Right lobe of liver (tissue), 6 donors: Measurements from ENCODE around the gene MYO18A. TPM values are rescaled to one million over a fixed set of nuclear protein-coding genes. Genes with fewer than 3 reads are reported as not detected.

Experiments
- ATAC-seq, 4 donors: fragments of 200-7000 bp; cut with Tn5 transposase; one replicate each; pipeline ENCODE4 v1.9.1; 2020; ENCODE audit warnings: mild to moderate bottlenecking in 4 of 4, moderate library complexity in 4 of 4
- DNase-seq, 3 donors: peaks; one replicate each; pipeline ENCODE4 v3.0.0-alpha.2; 2020
- H3K27ac ChIP-seq, 3 donors: fragments of 200-600 bp; one replicate each; pipeline ENCODE4 v1.8.0; 2022
- H3K27me3 ChIP-seq, 2 donors: fragments of 200-600 bp; one replicate each; pipeline ENCODE4 v1.8.0; 2022
- H3K36me3 ChIP-seq, 4 donors: fragments of 200-600 bp; sonication (generic) in 1 of 4; one replicate each; pipeline versions ENCODE4 v1.5.1 to v1.8.0; 2017 to 2022; ENCODE audit warnings: control low read depth in 1 of 4
- H3K4me1 ChIP-seq, 4 donors: fragments of 200-600 bp; sonication (generic) in 1 of 4; one replicate each; pipeline versions ENCODE4 v1.5.1 to v1.8.0; 2017 to 2022; ENCODE audit warnings: control low read depth in 1 of 4
- H3K4me3 ChIP-seq, 3 donors: fragments of 200-600 bp; one replicate each; pipeline ENCODE4 v1.8.0; 2022
- H3K9me3 ChIP-seq, 4 donors: fragments of 200-600 bp; sonication (generic) in 1 of 4; one replicate each; pipeline versions ENCODE4 v1.5.1 to v1.8.0; 2017 to 2022; ENCODE audit warnings: control low read depth in 1 of 4
- POLR2A ChIP-seq: fragments of 450-650 bp; IDR thresholded peaks from one replicate; pipeline ENCODE4 v1.6.1; 2017; ENCODE audit warnings: antibody characterized with exemption, mild to moderate bottlenecking
- WGBS: methylation state at CpG from one replicate; pipeline ENCODE4 v1.1.6; 2018; ENCODE audit warnings: low coverage, low lambda C conversion rate; ENCODE audit not compliant: insufficient coverage; ENCODE audit errors: missing lambda C conversion rate; 5-methylcytosine and 5-hydroxymethylcytosine counted together
- intact Hi-C, 2 donors: fragments of 100-400 bp; cut with DNase I; formaldehyde crosslinking; loops; one replicate each; pipeline versions ENCODE4 v1.11.2 to v1.14.1; 2022
- total RNA-seq, 6 experiments: library from RNA; depleted of rRNA in 2 of 6; stranded (reverse); fragments of >200 nt in 2 of 6; fragmentation: NEBNext Ultra II Directional in 3 of 6; extraction: Animal tissue kit (Norgen Biotek cat#: 25700) in 3 of 6; gene quantifications; one replicate each; pipeline versions ENCODE4 v1.1.0 to v1.2.4, GENCODE V29; 2016 to 2023
- TF ChIP-seq, protein P1 (sequence below), 4 donors: fragments of 200-600 bp in 3 of 4; fragments of 450-650 bp in 1 of 4; IDR thresholded peaks; one replicate each; pipeline versions ENCODE4 v1.5.1 to v1.8.0; 2016 to 2022; ENCODE audit warnings: antibody characterized with exemption in 4 of 4, mild to moderate bottlenecking in 2 of 4
- donor health status: DM: no; HTN: yes; CAD: no.
- donor health status: DM: no; HTN: no; CAD: no.
- donor health status: DM: no; HTN: no; CAD: no.
- donor health status: DM: no; HTN: yes; CAD: no.
- donor health status: DM: no; HTN: yes; CAD: no.

The MYO18A gene
- total RNA-seq, 6 experiments from 2014 or later: 50.1 to 98.2 (median 81.8) TPM

GRCh38 chr17:29061036-29061435 lies 119.2 kb downstream of the MYO18A start:
- intact Hi-C loops: no loop called here
- TF ChIP-seq, protein P1, sequence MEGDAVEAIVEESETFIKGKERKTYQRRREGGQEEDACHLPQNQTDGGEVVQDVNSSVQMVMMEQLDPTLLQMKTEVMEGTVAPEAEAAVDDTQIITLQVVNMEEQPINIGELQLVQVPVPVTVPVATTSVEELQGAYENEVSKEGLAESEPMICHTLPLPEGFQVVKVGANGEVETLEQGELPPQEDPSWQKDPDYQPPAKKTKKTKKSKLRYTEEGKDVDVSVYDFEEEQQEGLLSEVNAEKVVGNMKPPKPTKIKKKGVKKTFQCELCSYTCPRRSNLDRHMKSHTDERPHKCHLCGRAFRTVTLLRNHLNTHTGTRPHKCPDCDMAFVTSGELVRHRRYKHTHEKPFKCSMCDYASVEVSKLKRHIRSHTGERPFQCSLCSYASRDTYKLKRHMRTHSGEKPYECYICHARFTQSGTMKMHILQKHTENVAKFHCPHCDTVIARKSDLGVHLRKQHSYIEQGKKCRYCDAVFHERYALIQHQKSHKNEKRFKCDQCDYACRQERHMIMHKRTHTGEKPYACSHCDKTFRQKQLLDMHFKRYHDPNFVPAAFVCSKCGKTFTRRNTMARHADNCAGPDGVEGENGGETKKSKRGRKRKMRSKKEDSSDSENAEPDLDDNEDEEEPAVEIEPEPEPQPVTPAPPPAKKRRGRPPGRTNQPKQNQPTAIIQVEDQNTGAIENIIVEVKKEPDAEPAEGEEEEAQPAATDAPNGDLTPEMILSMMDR (IDR thresholded peaks at IDR 0.05): no peak
- no peak overlapping the region for H3K4me3 ChIP-seq
- no peaks in the 10 kb centered on the region for H3K27me3 ChIP-seq
- 28% methylated on average over 8 of the region's 8 CpGs for WGBS
- H3K4me1 ChIP-seq: no peaks in the 10 kb centered on the region
- no peaks in the 10 kb centered on the region for H3K9me3 ChIP-seq
- no peak for DNase-seq
- H3K36me3 ChIP-seq: peaks cover 0 to 14% (median 3%) of the 10 kb centered on the region in 4 donors
- ATAC-seq: peak; percentile 12 to 41 (median 22)
- no peak overlapping the region for H3K27ac ChIP-seq

DNA sequence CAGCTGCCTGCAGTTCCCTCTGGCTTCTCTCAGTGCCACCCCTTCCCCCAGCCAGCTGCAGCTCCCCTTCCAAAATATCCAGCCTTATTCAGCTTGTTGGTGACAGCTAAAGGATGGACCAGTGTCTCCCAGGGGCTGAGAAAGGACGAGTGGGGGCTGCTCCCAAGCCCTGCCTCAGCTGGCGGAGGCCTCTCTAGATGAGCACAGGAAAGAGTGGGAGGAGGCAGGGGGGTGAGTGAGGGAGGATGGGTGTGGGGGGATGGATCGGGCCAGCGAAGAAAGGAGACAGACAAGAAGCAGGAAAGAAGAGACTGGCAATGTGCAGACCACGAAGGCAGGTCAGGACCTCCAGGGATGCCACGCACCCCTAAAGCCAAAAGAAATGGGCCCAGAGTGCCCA lies 119.7 kb downstream of the MYO18A start:
- Histone ChIP-seq H3K4me1 (no peaks in the 10 kb centered on the region), H3K27me3 (no peaks in the 10 kb centered on the region), H3K4me3 (no peak overlapping the region), H3K27ac (no peak overlapping the region), H3K9me3 (no peaks in the 10 kb centered on the region), H3K36me3 (peaks cover 0 to 20% (median 5%) of the 10 kb centered on the region in 4 donors)
- TF ChIP-seq, protein P1 (IDR thresholded peaks at IDR 0.05): no peak
- no peak for TF ChIP-seq POLR2A
- intact Hi-C loops: no loop called here
- 42% methylated on average over 6 of the region's 6 CpGs for WGBS
- no peak for DNase-seq
- peak in 1 of 4 donors; percentile 20 for ATAC-seq

DNA sequence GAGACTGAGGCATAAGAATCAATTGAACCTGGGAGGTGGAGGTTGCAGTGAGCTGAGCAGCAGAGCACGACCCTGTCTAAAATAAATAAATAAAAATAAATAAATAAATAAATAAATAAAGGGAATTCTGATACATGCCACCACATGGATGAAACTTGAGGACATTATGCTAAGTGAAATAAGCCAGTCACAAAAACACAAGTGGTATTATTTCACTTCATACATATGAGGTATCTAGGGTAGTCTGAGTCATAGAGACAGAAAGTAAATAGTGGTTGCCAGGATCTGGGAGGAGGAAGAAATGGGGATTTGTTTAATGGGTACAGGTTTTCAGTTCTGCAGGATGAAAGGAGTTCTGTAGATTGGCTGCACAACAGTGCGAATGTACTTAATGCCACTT lies 120.9 kb downstream of the MYO18A start:
- intact Hi-C loops: no loop called here
- no peak for DNase-seq
- Histone ChIP-seq H3K36me3 (peaks cover 0 to 32% (median 11%) of the 10 kb centered on the region in 4 donors), H3K9me3 (no peaks in the 10 kb centered on the region), H3K4me1 (no peaks in the 10 kb centered on the region), H3K27me3 (no peaks in the 10 kb centered on the region), H3K27ac (no peak overlapping the region), H3K4me3 (no peak overlapping the region)
- ATAC-seq: peak in 1 of 4 donors; percentile 67
- TF ChIP-seq, protein P1 (IDR thresholded peaks at IDR 0.05): no peak
- TF ChIP-seq POLR2A: no peak
- WGBS: 66% methylated on average over 2 of the region's 2 CpGs

DNA sequence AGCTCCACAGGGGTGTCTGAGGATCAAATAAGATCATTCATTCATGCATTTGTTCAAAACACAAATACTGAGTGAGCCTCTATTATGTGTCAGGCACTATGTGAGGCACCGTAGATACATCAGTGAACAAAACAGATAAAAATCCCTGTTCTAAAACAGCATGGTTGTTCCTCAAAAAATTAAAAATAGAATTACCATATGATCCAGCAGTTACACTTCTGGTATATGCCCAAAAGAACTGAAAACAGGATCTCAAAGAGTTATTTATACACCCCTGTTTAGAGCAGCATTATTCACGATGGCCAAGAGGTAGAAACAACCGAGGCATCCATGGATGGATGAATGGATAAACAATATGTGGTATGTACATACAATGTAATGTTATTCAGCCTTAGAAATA lies 121.8 kb downstream of the MYO18A start:
- no peaks in the 10 kb centered on the region for H3K9me3 ChIP-seq
- DNase-seq (no peak), ATAC-seq (no peak)
- no peak overlapping the region for H3K27ac ChIP-seq
- 76% methylated on average over 3 of the region's 3 CpGs for WGBS
- peaks cover 0 to 41% (median 16%) of the 10 kb centered on the region in 4 donors for H3K36me3 ChIP-seq
- intact Hi-C loops: no loop called here
- H3K4me3 ChIP-seq: no peak overlapping the region
- no peak for TF ChIP-seq POLR2A
- TF ChIP-seq, protein P1 (IDR thresholded peaks at IDR 0.05): no peak
- no peaks in the 10 kb centered on the region for H3K4me1 ChIP-seq
- H3K27me3 ChIP-seq: no peaks in the 10 kb centered on the region

DNA sequence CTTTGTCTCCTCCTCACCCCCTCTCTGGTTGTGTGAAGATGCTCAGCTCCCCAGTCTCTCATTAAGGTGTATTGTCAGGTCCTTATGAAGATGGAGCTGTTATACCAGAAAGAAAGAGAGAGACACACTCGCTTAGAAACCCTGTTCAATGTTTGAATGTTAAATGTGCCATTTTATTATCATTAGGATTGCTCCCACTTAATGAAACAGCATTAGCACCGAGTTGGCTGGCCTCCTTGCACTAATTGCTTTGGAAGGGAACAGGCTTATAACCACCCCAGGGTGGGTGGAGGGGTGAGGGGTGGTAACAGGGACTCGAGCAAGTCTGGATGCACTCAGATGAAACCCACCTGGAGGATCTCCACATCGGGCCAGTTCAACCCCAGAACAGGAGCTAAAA lies 122.8 kb downstream of the MYO18A start:
- no peak overlapping the region for H3K4me3 ChIP-seq
- DNase-seq (no peak), ATAC-seq (no peak)
- intact Hi-C loops: no loop called here
- WGBS: 86% methylated on average over 4 of the region's 4 CpGs
- no peak for TF ChIP-seq POLR2A
- TF ChIP-seq, protein P1 (IDR thresholded peaks at IDR 0.05): no peak
- no peak overlapping the region for H3K27ac ChIP-seq
- H3K27me3 ChIP-seq: no peaks in the 10 kb centered on the region
- no peaks in the 10 kb centered on the region for H3K4me1 ChIP-seq
- H3K9me3 ChIP-seq: no peaks in the 10 kb centered on the region
- H3K36me3 ChIP-seq: peaks cover 0 to 51% (median 19%) of the 10 kb centered on the region in 4 donors
